ENCODE data around the gene BEST1.

The BEST1 gene

DNA sequence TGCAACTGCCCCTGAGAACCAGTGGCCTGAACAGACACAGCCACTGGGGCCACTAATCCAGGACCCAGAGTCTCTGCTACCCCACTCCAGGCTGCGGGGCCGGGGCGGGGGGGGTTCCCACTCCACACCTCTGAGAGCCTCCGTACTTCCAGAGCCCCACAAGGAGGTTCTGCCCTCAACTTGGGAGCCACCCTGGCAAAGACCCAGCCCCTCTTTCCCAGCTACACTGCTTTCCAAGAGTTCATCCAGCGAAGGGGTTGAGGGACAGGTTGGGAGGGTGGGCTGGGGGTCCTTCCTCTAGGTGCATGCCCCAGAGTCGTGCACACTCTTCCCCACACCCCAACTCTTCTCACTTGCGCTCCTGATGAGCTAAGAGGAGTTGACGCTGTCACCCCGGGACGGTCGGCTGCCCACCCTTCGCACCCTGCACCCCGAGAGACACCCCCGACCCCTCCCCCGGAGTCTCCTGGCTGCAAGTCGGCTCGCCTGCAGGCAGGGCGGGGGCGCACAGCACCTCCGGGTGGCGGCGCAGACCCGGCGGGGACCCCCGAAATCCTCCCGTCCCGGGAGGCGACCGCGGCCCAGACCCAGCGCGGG is 33.3 kb upstream of the BEST1 start:
- DNase-seq = peak; percentile 51

DNA sequence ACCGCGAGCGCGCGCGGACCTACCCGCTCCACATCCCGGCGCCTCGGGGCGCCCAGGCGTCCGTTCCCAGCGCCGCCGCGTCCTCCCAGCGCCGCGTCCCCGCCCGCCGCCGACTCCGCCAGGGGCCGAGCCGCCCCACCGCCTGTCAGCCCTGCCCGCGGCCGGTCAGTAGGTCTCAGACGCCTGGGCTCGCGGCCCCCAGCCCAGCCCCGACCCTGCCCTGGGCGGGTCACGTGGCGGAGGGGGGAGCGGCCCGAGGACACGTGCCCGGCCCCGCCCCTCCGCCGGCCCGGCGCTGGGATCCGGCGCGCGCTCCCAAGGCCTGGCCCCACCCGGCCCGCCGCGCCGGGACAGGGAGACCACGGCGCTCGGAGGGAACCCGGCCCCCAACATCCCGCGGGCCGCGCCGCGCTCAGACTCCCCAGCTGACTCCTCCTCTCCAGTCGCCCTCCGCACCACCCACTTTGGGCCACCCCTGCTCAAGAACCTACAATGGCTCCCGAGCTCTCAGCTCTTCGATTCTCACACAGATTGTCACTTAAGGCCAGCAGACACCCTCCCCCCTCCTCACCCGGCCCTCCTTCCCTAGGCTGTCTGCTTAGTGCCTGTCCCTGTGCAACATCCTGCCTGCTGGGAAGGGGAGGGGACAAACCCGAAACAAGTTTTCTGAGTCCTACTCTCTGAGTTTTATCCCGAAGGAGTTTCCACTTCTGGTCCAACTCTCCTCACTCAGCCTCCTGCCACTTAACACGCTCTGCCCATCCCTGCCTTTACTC is 32.6 kb upstream of the BEST1 start, which contains the start of gene RAB3IL1:
TSS of gene RAB3IL1 (minus strand) at position 233 of the 776 bp plus-strand sequence. CDS start at position 34, 199 bp downstream.
- DNase-seq = peak; percentile 80

DNA sequence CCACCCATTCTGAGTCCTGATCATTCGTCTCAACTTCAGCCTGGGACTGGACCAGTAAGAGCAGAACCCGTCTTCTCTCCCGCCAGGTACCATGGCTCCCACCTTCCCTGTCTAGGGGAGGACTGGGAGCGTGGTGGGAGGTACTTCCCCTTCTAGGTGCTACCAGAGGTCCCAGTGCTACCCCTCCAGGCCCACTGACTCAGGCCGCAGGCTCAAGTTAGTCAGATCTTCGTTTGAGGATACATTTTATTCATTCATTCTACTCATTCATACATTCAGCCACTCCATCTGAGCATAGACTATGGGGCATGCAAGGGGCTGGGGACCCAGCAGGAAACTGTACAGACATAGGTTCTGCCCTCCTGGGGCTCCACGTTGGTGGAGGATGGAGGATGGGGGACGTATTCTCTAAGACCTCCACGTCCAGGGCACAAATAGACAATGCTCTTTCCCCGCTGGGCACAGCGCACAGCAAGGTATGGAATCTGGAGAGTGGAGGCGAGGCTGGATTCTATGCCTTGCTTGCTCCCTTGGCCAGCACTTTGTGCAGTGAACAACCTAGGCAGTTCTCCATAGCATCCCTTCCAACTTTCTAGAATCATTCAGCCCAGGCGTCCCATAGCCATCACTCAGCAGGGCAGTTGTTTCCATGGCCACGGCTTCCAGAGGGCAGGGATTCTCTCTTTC is 31.8 kb upstream of the BEST1 start:
- no peak for DNase-seq

DNA sequence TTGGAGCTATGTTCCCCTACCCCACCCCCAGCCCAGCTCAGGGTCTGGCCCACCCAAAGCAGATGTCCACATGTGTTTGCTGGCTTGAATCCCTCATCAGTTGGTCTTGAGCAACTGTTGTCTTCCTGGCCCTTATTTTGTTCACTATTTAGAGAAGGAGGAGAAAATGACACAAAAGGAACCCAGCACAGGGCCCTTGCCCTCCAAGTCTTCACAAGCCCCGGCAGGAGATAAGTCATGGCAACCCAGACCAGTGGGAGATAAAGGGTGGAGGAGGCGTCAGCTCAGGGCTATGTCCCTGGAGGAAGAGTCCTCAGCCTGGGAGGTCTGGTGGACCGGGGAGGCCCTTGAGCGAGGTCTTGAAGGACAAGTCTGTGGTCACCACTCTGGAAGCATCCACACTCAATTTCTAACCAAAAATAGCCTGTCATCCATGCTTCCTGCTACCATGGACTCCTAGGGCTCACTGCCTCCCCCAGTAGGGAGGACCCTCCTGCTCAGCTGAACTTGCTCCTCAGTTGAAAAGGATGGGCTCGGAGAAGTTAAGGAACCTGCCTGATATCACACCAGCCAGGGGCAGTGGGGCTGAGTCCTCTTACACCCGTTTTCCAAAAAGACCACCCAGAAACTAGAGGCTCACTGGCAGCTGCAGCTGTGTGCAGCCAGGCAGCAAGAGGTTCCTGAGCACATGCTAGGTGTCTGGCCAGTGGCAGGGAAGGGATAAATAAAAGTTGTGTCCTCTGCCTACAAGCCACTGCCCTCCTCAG is 31.0 kb upstream of the BEST1 start:
- no peak for DNase-seq

DNA sequence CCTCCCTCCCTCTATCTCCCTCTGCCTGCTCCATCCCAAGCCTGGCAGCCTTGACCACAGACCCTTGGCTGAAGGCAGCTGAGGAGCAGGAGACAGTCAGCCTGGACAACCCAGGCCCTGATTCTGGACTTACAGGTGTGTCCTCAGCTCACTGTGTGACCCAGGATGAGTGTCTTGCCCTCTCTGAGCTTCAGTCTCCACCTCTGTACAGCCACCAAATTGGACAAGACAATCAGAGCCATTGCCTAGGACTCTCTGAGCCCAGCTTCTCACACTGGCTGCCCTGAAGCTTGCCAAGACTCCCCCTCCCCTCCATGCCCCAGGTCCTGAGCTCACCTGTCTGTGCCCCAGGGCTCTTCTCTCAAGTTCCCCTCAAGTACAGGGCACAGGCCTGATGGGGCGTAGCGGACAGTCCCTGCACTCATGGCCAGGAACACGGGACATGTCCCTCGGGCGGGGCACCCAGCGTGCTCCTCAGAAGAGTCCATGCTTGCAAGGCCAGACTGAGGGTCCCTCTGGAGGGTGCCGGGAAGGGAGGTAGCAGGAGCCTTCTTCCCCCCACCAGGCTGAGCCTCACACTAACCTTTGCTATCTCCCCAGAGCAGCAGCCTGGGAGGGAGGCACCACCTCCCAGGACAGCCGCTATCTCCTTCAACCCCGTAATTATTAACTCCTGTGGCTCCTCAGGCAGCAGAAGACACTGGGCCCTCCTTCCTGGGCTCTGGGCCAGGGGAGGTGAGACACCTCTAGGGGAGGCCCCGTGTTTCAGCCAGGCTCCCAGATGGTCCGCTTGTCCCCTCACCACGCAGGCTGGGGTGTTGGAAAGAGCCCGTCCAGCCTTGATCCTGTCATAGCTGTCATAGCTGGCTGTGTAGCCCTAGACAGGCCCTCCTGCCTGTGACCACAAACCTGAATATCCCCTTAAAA is 30.2 kb upstream of the BEST1 start:
- DNase-seq = peak; percentile 60

DNA sequence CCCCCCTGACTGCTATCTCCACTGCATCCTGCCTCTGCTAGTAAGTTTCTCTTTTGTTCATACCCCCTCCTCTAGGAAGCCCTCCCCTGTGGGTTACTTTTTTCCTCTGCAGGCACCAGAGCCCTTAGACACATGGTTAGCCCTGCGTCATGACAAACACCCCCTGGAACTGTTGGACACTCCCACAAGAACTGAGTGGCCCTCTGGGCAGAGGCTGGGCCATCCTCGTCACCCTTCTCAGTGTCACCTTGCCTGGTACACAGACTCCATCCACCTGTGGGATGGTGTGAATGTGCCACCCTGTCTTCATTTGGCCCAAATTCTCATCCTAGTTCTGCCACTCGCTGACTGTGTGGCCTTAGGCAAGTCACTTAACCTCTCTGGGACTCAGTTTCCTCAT is 28.7 kb upstream of the BEST1 start:
- no peak for DNase-seq

DNA sequence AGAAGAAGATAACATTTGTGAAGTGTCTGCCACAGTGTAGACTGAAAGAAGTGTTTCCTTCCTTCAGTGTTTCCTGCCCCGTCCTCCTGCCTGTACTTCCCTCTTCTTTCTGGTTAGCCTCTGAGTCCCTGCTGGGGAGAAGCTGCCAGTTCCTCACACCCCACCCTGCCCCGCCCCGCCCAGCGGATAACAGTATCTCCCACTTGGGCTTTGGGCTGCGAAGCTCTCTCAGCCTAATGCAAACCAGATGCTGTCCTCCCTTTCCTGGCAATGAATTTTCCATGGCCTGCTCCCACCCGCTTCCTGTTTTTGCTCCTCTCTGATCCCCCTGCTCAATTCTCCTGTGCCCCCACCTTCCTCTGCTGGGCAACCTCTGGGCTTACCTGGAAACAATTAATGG is 27.6 kb upstream of the BEST1 start:
- DNase-seq = peak; percentile 67

DNA sequence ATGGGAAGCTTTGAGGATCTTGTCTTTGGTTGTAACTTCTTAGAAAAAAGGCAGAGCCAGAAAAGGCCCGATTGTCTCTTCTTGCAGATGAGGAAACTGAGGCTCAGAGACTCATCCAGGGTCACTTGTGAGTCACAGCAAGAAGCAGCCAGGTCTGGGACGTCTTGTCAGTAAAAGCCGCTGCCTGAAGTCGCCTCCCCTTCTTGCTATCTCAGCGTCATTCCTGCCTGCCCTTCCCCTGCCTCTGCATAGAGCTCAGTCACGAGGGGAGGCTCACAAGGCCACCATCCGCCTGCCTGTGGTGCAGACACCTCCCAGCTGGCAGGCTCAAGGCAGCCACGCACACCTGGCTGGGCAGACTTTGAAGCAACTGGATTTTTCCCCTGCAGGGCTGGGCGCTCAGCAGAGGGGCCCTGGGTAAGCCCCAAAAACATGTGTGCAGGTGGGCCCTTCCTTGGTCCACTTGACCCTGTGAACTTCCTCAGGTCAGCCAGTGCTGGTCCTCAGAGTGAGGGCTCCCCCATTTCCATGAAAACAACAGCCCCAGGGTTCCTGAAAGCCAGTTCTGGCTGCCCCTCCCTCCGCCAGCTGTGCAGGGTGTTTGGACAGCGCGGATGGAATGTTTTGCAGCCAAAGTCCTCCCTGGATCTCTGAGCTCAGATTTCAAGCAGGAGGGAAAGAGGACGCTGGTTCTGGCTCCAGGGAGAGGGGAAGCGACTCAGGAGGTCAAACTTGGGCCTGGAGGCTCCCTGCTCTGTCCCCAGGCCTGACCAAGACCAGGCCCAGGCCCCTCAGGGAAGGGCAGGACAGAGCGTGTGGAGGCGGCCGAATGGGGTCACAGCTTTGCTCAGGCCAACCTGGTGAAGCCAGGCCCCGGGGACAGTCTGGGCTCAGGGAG is 26.7 kb upstream of the BEST1 start:
- peak; percentile 82 for DNase-seq

DNA sequence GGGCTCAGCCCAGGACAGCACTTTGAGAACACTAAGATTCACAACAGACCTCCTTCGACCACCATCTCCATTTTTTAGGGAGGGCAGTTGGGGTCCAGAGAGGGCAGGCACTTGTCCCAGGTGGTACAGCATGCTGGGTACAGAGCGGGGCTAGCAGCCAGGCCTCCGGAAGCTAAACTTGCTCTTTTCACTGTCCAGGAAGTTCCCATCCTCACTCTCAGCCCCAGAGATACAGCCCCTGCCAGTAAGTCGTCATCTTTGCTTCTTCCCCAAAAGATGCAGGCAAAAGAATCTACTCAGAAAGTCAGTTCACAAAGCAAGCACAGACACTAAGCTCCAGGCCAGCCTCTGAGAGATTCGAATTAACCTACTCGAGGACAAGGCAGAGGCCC is 26.1 kb upstream of the BEST1 start:
- DNase-seq = no peak

DNA sequence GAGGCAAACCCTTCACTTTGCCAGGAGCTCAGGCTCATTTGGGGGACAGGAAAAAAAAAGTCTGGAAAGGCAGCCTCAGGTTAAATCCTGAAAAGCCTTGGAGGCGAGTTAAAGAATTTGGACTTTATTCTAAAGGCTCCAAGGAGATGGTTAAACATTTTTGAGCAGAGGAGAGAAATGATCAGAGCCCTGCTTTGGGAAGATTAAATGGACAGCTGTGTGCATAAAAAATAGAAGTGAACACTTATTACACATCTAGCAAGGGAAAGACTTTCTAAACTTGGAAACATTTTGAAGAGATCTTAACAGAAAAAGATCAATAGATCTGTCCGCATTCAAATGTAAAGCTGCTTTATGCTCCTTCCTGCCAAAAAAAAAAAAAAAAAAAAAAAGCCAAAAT is 24.4 kb upstream of the BEST1 start:
- DNase-seq = no peak

DNA sequence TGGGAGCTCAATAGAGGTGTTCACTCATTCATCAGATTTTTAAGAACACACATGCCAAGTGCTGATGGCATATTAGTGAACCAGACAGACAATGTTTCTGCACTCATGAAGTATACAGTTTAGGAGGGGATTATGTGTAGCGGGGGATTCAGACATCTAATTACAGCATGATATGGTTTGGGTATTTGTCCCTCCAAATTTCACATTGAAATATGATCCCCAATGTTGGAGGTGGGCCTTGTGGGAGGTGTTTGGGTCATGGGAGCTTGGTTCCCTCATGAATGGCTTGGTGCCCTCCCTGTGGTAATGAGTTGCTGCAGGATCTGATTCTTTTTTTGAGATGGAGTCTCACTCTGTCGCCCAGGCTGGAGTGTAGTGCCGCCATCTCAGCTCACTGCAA is 23.9 kb upstream of the BEST1 start:
- no peak for DNase-seq

DNA sequence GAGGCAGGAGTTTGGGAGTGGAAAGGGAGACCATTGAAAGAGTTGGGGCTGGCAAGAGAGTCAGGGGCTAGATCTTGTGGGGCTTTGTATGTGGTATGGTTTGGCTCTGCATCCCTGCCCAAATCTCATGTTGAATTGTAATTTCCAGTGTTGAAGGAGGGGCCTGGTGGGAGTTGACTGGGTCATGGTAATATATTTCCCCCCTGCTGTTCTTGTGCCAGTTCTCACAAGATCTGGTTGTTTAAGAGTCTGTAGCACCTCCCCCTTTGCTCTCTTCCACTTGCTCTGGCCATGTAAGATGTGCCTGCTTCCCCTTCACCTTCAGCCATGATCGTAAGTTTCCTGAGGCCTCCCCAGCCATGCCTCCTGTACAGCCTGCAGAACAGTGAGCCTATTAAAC is 22.6 kb upstream of the BEST1 start:
- no peak for DNase-seq

DNA sequence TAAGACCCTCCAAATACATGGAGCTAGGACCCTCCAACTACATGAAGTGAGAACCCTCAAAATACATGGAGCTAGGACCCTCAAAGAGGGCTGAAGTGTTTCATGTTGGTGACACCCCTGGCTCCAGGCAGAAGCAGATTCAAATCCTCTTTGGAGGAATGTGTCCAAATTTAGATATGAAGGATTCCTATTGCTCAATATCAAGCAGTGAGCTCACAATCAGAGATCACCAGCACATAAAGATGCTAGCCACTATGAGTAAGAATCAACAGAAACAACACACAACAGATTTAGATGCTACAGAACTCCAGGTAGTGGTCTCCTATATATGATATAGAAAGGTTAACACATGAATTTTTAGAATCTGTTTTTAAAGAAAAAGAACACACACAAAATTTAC is 21.5 kb upstream of the BEST1 start:
- DNase-seq = no peak

DNA sequence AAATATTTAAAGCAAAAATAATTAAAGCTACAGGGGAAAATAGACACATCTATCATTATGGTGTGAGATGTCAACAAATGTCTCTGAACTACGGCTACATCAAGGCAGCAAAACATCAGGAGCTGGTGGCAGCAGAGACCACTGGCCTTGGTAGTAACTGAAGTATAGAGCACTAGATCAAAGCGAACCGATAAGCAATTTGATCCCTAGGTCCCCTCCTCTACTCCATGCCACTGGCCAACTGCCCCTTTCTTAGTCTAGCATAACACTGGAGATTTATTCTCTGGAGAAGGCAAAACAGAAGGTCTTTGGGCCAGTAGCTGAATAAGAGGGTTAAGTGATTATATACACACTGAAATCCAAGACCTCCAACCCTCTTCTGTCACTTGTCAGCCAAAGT is 19.2 kb upstream of the BEST1 start:
- no peak for DNase-seq

DNA sequence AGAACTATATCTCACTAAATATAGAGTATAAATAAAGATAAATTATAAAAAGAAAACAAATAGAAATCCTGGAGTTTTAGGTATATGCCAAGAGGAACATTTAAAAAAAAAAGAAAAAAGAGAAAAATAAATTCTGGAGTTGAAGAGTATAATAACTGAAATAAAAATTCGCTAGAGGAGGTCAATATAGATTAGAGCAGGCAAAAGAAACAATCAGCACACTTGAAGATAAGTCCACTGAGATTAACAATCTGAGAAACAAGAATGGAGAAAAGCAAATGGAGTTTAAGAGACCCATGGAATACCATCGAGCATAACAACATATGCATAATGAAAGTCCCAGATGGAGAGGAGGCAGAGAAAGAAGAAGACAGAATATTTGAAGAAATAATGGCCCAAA is 14.3 kb upstream of the BEST1 start:
- no peak for DNase-seq

DNA sequence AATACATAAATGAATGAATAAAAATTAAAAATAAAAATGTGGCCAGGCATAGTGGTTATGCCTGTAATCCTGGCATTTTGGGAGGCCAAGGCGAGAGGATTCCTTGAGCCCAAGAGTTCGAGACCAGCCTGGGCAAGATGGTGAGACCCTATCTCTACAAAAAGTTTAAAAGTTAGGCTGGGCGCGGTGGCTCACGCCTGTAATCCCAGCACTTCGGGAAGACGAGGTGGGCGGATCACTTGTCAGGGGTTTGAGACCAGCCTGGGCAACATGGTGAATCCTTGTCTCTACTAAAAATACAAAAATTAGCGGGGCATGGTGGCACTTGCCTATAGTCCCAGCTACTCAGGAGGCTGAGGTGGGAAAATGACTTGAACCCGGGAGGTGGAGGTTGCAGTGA is 9.7 kb upstream of the BEST1 start:
- DNase-seq = no peak

DNA sequence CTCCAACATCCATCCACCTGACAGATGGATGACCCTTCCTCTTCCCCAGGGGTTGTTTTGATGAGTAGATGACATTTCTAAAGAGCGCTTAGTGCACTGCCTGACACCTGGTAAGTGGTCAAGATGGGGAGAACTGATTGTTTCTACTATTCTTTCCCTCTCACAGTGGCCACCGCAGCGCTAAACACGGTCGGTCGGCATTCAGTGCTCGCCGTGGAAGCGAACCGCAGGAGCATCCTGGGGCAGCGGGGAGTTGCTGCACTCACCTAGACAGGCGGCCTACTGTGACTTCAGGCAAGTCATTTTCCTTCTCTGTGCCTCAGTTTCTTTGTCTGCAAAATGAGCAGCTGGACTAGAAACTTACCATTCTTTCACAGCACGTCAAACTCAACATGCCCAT is 5.0 kb upstream of the BEST1 start:
- DNase-seq = no peak

DNA sequence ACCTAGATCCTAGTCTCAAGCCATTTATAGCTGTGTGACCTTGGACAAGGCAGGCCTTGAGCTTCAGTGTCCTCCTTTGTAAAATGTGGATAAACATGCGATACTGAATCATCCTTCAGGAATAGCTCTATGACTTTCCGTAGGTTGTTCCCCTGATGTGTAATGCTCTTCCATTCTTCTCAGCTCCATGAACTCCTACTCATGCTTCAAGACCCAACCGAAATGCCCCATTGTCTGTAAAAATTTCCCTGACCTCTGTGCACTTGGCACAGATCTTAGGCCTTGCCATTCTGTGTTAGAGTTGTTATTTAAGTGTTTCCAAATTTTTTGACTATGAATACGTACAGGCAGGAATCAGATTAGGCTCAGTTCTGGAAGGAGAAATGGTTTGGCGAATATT is 3.3 kb upstream of the BEST1 start:
- no peak for DNase-seq

DNA sequence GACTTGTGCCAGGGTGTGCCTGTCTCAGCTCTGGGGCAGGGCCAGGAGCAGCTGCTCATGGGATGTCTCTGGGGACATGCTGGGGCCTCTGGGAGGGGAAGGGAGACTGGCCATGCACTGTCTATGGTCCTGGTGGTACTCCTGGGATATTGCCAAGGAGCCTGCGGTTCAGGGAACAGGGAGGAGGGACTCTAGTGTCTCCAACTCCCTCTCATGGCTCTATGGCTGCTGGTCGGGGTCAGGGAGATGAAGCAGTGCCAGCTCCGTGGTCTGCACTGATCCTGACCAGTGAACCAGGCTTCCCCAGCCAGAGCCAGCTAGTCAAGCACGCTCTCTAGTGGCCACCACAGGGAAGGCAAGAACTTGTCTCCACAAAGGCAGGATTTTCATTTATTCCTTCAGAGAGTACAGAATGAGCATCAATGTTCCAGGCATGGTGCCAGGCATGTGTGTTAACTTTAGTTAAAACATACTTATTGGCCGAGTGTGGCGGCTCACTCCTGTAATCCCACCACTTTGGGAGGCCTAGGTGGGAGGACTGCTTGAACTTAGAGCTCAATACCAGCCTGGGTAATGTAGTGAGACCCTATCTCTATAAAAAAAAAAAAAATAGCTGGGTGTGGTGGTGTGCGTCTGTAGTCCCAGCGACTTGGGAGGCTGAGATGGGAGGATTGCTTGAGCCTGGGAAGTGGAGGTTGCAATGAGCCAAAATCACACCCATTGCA is 2.5 kb upstream of the BEST1 start:
- peak; percentile 90 for DNase-seq

DNA sequence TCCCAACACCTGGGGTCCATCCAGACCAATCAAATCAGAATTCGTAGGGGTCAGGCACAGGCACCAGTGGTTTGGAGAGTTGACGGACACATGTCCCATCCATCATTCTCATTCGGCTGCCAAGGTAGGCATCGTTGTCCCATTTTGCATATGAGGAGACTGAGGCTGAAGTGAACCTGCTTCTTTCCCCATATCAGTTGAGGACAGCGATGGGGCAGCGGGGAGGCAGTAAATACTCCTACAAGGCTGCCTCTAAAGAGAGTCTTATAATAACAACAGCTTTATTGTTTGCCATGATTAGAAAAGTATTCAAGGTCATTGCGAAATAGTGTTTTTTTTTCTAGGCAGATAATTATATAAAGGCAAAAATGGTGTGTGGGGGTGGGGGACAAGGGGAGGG is 1.6 kb upstream of the BEST1 start:
- DNase-seq = no peak

Data from islet precursor cell (in vitro differentiated cells).